SK-N-SH treated with all-trans-retinoic acid at 6 μM for 48 hours (cell line): Measurements from ENCODE around the gene COL12A1.

ENCODE experiments used
- ATAC-seq: fragments of 200-7000 bp; cut with Tn5 transposase; 3 replicates; pipeline ENCODE4 v1.9.1; 2020; ENCODE audit warnings: mild to moderate bottlenecking, moderate library complexity
- ARNTL ChIP-seq: fragments of 450-650 bp; formaldehyde crosslinking; IDR thresholded peaks from 2 replicates; pipeline ENCODE4 v1.5.0; 2020; ENCODE audit warnings: low read depth, mild to moderate bottlenecking, moderate library complexity, borderline replicate concordance
- CREB5 ChIP-seq: fragments of 250-450 bp; sonication (Bioruptor Pico); IDR thresholded peaks from 2 replicates; pipeline ENCODE4 v1.5.1; 2020; ENCODE audit warnings: low read depth, mild to moderate bottlenecking, moderate library complexity
- CSDC2 ChIP-seq: fragments of 250-450 bp; sonication (Bioruptor Pico); IDR thresholded peaks from 2 replicates; pipeline ENCODE4 v1.5.0; 2020; ENCODE audit warnings: mild to moderate bottlenecking, moderate library complexity
- ESRRG ChIP-seq: fragments of 250-450 bp; sonication (Bioruptor Pico); IDR thresholded peaks from 2 replicates; pipeline ENCODE4 v1.6.1; 2021; ENCODE audit warnings: mild to moderate bottlenecking
- GLIS3 ChIP-seq: fragments of 250-450 bp; sonication (Bioruptor Pico); IDR thresholded peaks from 2 replicates; pipeline ENCODE4 v1.5.0; 2020; ENCODE audit warnings: mild to moderate bottlenecking, moderate library complexity
- ISL1 ChIP-seq: fragments of 250-450 bp; sonication (Bioruptor Pico); IDR thresholded peaks from 2 replicates; pipeline ENCODE4 v2.1.2; 2022; ENCODE audit warnings: mild to moderate bottlenecking, moderate library complexity
- OSR1 ChIP-seq: fragments of 250-450 bp; sonication (Bioruptor Pico); IDR thresholded peaks from 2 replicates; pipeline ENCODE4 v1.8.0; 2022; ENCODE audit warnings: moderate library complexity, mild to moderate bottlenecking, inconsistent platforms
- PATZ1 ChIP-seq: fragments of 250-450 bp; sonication (Bioruptor Pico); IDR thresholded peaks from 2 replicates; pipeline ENCODE4 v1.8.0; 2020; ENCODE audit warnings: mild to moderate bottlenecking, moderate library complexity, borderline replicate concordance
- PPARA ChIP-seq: fragments of 250-450 bp; sonication (Bioruptor Pico); IDR thresholded peaks from 2 replicates; pipeline ENCODE4 v1.5.0; 2020; ENCODE audit warnings: mild to moderate bottlenecking, borderline replicate concordance
- RARB ChIP-seq: fragments of 250-450 bp; sonication (Bioruptor Pico); IDR thresholded peaks from 2 replicates; pipeline ENCODE4 v1.8.0; 2021; ENCODE audit warnings: mild to moderate bottlenecking, moderate library complexity
- SNAI2 ChIP-seq: fragments of 250-450 bp; sonication (Bioruptor Pico); IDR thresholded peaks from 2 replicates; pipeline ENCODE4 v1.5.0; 2020; ENCODE audit warnings: mild to moderate bottlenecking, moderate library complexity
- TOX ChIP-seq: fragments of 250-450 bp; sonication (Bioruptor Pico); IDR thresholded peaks from 2 replicates; pipeline ENCODE4 v1.8.0; 2021; ENCODE audit warnings: mild to moderate bottlenecking, moderate library complexity, borderline replicate concordance
- TSHZ2 ChIP-seq: fragments of 250-450 bp; sonication (Bioruptor Pico); IDR thresholded peaks from 2 replicates; pipeline ENCODE4 v1.5.0; 2020; ENCODE audit warnings: mild to moderate bottlenecking, moderate library complexity
- ZFP30 ChIP-seq: fragments of 450-650 bp; formaldehyde crosslinking; IDR thresholded peaks from 2 replicates; pipeline ENCODE4 v1.5.0; 2022; ENCODE audit warnings: mild to moderate bottlenecking, moderate library complexity
- ZNF565 ChIP-seq: fragments of 450-650 bp; formaldehyde crosslinking; conservative IDR thresholded peaks from 2 replicates; pipeline ENCODE4 v1.5.0; 2020; ENCODE audit warnings: low read depth, mild to moderate bottlenecking, moderate library complexity
- ZNF70 ChIP-seq: fragments of 450-650 bp; formaldehyde crosslinking; IDR thresholded peaks from 2 replicates; pipeline ENCODE4 v1.5.0; 2020; ENCODE audit warnings: mild to moderate bottlenecking, moderate library complexity
- ZNF8 ChIP-seq: fragments of 450-650 bp; formaldehyde crosslinking; IDR thresholded peaks from 2 replicates; pipeline ENCODE4 v1.5.0; 2020; ENCODE audit warnings: mild to moderate bottlenecking, moderate library complexity
- TF ChIP-seq, protein P1 (sequence below): fragments of 250-450 bp; sonication (Bioruptor Pico); IDR thresholded peaks from 2 replicates; pipeline ENCODE4 v1.5.1; 2021; ENCODE audit warnings: mild to moderate bottlenecking, moderate library complexity
- TF ChIP-seq, protein P2 (sequence below): fragments of 250-450 bp; sonication (Bioruptor Pico); IDR thresholded peaks from 2 replicates; pipeline ENCODE4 v1.8.0; 2021; ENCODE audit warnings: low read depth, mild to moderate bottlenecking, moderate library complexity, borderline replicate concordance

Gene COL12A1

DNA sequence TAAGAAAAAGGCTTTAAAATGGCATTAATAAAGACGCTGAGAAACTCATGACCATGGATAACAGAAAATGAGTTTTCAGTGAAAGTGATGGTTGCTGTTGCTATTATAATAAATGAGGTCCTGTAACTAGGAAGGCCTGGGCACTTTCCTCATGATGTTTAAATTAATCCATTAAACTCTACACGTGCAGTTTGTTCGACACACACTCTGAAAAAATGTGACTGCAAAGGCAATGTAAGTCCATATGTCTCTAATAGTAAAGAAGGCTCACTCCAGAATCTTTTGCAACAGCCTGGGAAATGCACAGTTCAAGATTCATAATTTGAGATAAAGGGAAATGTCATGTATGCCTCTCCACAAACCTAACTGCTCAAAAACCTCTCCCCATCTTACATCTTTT is 153.4 kb downstream of the COL12A1 start:
- ATAC-seq: no peak
- TF ChIP-seq RARB (CRISPR knock-in tag) (no peak), ESRRG (CRISPR knock-in tag) (no peak), SNAI2 (CRISPR knock-in tag) (no peak), ARNTL (no peak), PATZ1 (CRISPR knock-in tag) (no peak), CREB5 (CRISPR knock-in tag) (no peak), ZFP30 (CRISPR knock-in tag) (no peak), ISL1 (CRISPR knock-in tag) (no peak), ZNF565 (CRISPR knock-in tag) (no peak), TSHZ2 (no peak), GLIS3 (CRISPR knock-in tag) (no peak)
- TF ChIP-seq, all 23 proteins: peak for 0

- ATAC-seq: no peak
- TF ChIP-seq PPARA (CRISPR knock-in tag): no peak
- no peak for TF ChIP-seq SNAI2 (CRISPR knock-in tag)
- no peak for TF ChIP-seq ZNF8 (CRISPR knock-in tag)
- TF ChIP-seq, all 23 proteins: peak for 0
Observed at GRCh38 chr6:75049308-75049707, 156.5 kb downstream of the COL12A1 start.

DNA sequence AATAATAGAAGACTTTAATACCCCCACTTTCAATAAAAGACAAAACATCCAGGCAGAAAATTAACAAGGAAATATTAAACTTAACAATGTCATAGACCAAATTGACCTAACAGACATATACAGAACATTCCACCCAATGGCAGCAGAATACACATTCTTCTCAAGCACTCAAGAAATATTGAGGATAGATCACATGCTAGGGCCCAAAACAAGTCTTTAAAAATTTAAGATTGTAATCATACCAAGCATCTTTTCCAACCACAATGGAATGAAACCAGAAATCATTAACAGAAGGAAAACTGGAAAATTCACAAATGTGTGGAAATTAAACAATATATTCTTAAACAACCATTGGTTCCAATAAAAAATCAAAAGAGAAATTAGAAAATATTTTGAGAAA is 161.0 kb downstream of the COL12A1 start:
- ATAC-seq: no peak
- no peak for TF ChIP-seq PPARA (CRISPR knock-in tag)
- TF ChIP-seq, protein P1, sequence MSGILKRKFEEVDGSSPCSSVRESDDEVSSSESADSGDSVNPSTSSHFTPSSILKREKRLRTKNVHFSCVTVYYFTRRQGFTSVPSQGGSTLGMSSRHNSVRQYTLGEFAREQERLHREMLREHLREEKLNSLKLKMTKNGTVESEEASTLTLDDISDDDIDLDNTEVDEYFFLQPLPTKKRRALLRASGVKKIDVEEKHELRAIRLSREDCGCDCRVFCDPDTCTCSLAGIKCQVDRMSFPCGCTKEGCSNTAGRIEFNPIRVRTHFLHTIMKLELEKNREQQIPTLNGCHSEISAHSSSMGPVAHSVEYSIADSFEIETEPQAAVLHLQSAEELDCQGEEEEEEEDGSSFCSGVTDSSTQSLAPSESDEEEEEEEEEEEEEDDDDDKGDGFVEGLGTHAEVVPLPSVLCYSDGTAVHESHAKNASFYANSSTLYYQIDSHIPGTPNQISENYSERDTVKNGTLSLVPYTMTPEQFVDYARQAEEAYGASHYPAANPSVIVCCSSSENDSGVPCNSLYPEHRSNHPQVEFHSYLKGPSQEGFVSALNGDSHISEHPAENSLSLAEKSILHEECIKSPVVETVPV (CRISPR knock-in tag): no peak
- no peak for TF ChIP-seq TOX
- TF ChIP-seq ZNF8 (CRISPR knock-in tag): no peak
- TF ChIP-seq ESRRG (CRISPR knock-in tag): no peak
- no peak for TF ChIP-seq RARB (CRISPR knock-in tag)
- TF ChIP-seq, protein P2, sequence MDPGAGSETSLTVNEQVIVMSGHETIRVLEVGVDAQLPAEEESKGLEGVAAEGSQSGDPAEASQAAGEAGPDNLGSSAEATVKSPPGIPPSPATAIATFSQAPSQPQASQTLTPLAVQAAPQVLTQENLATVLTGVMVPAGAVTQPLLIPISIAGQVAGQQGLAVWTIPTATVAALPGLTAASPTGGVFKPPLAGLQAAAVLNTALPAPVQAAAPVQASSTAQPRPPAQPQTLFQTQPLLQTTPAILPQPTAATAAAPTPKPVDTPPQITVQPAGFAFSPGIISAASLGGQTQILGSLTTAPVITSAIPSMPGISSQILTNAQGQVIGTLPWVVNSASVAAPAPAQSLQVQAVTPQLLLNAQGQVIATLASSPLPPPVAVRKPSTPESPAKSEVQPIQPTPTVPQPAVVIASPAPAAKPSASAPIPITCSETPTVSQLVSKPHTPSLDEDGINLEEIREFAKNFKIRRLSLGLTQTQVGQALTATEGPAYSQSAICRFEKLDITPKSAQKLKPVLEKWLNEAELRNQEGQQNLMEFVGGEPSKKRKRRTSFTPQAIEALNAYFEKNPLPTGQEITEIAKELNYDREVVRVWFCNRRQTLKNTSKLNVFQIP: no peak
- no peak for TF ChIP-seq CSDC2 (CRISPR knock-in tag)
- no peak for TF ChIP-seq OSR1 (CRISPR knock-in tag)
- TF ChIP-seq ZNF565 (CRISPR knock-in tag): no peak
- TF ChIP-seq PATZ1 (CRISPR knock-in tag): no peak
- no peak for TF ChIP-seq ARNTL
- TF ChIP-seq ISL1 (CRISPR knock-in tag): no peak
- no peak for TF ChIP-seq ZNF70 (CRISPR knock-in tag)
